ENCODE measurements around the gene RPS16. TPM values are rescaled to one million over a fixed set of nuclear protein-coding genes. Genes with fewer than 3 reads are reported as not detected.

The RPS16 gene
- total and polyA plus RNA-seq, 2 of the 13 experiments (the other 11 are each of a cell fraction or from before 2014, with no cell fraction given), result 488 to 2,583 TPM

GRCh38 chr19:39401549-39402345 lies 34.0 kb downstream of the RPS16 start (continued):
- TF ChIP-seq HNRNPH1 (optimal IDR thresholded peaks at IDR 0.05; ENCODE audit: low read depth, low read length), result no peak
- peak; percentile 95 for TF ChIP-seq ZNF646 (CRISPR knock-in tag; IDR thresholded peaks at IDR 0.05)
- TF ChIP-seq ZMYM4 (CRISPR knock-in tag; IDR thresholded peaks at IDR 0.05), result peak; percentile 47
- peak; percentile 88; the same call in 1 of the 2 replicates for TF ChIP-seq ZNF317 (CRISPR knock-in tag; IDR thresholded peaks at IDR 0.05)
- peak; percentile 90; the same call in 1 of the 2 replicates for TF ChIP-seq ZNF839 (CRISPR knock-in tag; IDR thresholded peaks at IDR 0.05; ENCODE audit: borderline replicate concordance)
- TF ChIP-seq, protein P1, sequence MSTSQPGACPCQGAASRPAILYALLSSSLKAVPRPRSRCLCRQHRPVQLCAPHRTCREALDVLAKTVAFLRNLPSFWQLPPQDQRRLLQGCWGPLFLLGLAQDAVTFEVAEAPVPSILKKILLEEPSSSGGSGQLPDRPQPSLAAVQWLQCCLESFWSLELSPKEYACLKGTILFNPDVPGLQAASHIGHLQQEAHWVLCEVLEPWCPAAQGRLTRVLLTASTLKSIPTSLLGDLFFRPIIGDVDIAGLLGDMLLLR (CRISPR knock-in tag; IDR thresholded peaks at IDR 0.05), result peak; percentile 81
- TF ChIP-seq ZSCAN30 (CRISPR knock-in tag; IDR thresholded peaks at IDR 0.05), result no peak
- TF ChIP-seq ZNF567 (CRISPR knock-in tag; IDR thresholded peaks at IDR 0.05; ENCODE audit: borderline replicate concordance), result no peak
- TF ChIP-seq MTA1 (CRISPR knock-in tag; IDR thresholded peaks at IDR 0.05; ENCODE audit: borderline replicate concordance), result peak; percentile 89
- TF ChIP-seq, protein P2, sequence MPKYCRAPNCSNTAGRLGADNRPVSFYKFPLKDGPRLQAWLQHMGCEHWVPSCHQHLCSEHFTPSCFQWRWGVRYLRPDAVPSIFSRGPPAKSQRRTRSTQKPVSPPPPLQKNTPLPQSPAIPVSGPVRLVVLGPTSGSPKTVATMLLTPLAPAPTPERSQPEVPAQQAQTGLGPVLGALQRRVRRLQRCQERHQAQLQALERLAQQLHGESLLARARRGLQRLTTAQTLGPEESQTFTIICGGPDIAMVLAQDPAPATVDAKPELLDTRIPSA (CRISPR knock-in tag; IDR thresholded peaks at IDR 0.05; ENCODE audit: borderline replicate concordance), result no peak
- TF ChIP-seq PRMT3 (CRISPR knock-in tag; IDR thresholded peaks at IDR 0.05; ENCODE audit: borderline replicate concordance, low read depth), result no peak
- peak; percentile 1; the same call in 1 of the 2 replicates for TF ChIP-seq SMC3 (IDR thresholded peaks at IDR 0.05; ENCODE audit: low read length)
- no peak for TF ChIP-seq SRSF9 (IDR thresholded peaks at IDR 0.05; ENCODE audit: borderline replicate concordance, insufficient read depth, low read depth, low read length, poor library complexity, severe bottlenecking)
- peak; percentile 97 for TF ChIP-seq ZNF772 (CRISPR knock-in tag; IDR thresholded peaks at IDR 0.05)
- TF ChIP-seq ZBTB34 (CRISPR knock-in tag; IDR thresholded peaks at IDR 0.05), result peak; percentile 85
- TF ChIP-seq CHD4 (IDR thresholded peaks at IDR 0.05; ENCODE audit: borderline replicate concordance, low read length), result 0 out of 2 replicates have a peak, but pooled peaks have one; percentile 53
- no peak for TF ChIP-seq LCORL (IDR thresholded peaks at IDR 0.05)
- TF ChIP-seq LCORL (CRISPR knock-in tag; IDR thresholded peaks at IDR 0.05), result peak; percentile 78; the same call in 1 of the 2 replicates
- no peak for TF ChIP-seq NFIB (CRISPR knock-in tag; IDR thresholded peaks at IDR 0.05; ENCODE audit: borderline replicate concordance)
- no peak for TF ChIP-seq ZNF674 (CRISPR knock-in tag; IDR thresholded peaks at IDR 0.05; ENCODE audit: low read depth)

Data from HepG2 (cell line).